WI38 (cell line): ENCODE measurements around the gene GJA5.

ENCODE experiments used
- H3K4me3 ChIP-seq: 2 replicates; pipeline ENCODE4 v1.5.1; 2011; ENCODE audit warnings: low read depth, mild to moderate bottlenecking, control low read depth, low read length
- TF ChIP-seq, protein P1 (sequence below): IDR thresholded peaks from 2 replicates; pipeline ENCODE4 v1.5.1; 2012; ENCODE audit warnings: low read depth, mild to moderate bottlenecking, control low read depth, low read length

GJA5 gene

DNA sequence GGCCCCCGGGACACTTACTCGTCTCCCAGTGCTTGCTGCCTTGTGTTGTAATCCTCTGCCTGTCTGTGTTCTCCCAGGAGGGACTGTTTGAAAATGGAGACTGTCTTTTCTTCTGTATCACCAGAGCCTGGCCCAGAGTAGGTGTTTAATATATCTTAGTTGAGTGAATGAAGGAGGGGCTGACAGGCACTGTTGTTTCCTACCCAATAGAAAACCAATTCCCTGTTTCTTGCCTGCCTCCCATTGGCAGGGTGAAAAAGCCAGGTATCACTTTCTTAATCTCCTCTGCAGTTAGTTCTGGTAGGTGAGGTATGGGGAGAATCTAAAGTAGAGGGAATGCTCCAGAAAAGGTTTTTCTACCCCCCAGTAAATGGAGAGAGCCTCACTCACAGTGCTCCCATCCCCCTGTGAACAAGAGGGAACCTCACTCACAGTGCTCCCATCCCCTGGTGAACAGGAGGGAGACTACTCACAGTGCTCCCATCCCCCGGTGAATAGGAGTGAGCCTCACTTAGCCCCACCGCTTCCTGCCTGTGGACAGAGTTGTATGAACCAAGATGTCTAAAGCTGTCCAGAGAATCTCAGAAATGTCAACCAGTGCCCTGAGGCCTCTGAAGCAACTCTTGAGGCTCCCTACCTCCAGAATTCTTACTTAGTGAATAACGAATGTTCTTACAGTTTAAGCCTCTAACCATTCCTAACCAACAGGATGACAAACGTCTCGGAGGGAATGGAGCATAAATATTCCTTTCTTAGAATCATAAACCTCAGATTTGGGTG lies at the start of gene GJA5:
Gene GJA5 (minus strand): TSS at position 122 of the 780 bp plus-strand sequence. CDS start 1,364 bp downstream, outside the sequence.
- no peak within 1 kb of the TSS for H3K4me3 ChIP-seq
- TF ChIP-seq, protein P1, sequence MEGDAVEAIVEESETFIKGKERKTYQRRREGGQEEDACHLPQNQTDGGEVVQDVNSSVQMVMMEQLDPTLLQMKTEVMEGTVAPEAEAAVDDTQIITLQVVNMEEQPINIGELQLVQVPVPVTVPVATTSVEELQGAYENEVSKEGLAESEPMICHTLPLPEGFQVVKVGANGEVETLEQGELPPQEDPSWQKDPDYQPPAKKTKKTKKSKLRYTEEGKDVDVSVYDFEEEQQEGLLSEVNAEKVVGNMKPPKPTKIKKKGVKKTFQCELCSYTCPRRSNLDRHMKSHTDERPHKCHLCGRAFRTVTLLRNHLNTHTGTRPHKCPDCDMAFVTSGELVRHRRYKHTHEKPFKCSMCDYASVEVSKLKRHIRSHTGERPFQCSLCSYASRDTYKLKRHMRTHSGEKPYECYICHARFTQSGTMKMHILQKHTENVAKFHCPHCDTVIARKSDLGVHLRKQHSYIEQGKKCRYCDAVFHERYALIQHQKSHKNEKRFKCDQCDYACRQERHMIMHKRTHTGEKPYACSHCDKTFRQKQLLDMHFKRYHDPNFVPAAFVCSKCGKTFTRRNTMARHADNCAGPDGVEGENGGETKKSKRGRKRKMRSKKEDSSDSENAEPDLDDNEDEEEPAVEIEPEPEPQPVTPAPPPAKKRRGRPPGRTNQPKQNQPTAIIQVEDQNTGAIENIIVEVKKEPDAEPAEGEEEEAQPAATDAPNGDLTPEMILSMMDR, result no peak

DNA sequence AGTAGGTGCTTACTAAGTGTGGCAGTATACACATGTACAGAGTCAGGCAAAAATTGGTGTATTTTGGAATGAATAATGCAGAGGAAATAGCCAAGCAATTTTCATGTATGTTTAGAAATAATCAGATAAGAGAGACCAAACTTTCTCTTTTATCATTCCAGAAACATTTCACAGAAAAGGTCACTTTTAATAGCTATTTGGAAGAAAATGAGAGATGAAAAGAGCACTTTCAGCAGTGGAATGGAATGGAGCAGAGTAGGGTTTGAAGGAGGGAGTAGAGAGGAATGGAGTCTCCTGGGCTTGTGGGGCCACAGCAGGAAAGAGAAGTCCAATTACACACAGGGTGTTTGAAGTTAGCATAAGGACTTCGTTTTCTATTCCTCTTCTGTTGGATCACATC lies 48.8 kb upstream of the GJA5 start:
- H3K4me3 ChIP-seq, result no peak overlapping the region
- TF ChIP-seq, protein P1, result no peak

DNA sequence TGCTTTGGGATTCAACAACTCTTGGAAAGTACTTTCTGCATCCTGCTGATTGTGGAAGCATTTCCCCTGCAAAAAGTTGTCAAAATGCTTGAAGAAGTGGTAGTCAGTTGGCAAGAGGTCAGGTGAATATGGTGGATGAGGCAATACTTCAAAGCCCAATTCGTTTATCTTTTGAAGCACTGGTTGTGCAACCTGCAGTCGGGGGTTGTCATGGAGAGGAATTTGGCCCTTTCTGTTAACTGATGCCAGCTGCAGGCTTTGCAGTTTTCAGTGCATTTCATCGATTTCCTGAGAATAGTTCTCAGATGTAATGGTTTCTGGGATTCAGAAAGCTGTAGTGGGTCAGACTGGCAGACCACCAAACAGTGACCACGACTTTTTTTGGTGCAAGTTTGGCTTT lies 47.6 kb upstream of the GJA5 start:
- TF ChIP-seq, protein P1, result no peak
- H3K4me3 ChIP-seq, result no peak overlapping the region

DNA sequence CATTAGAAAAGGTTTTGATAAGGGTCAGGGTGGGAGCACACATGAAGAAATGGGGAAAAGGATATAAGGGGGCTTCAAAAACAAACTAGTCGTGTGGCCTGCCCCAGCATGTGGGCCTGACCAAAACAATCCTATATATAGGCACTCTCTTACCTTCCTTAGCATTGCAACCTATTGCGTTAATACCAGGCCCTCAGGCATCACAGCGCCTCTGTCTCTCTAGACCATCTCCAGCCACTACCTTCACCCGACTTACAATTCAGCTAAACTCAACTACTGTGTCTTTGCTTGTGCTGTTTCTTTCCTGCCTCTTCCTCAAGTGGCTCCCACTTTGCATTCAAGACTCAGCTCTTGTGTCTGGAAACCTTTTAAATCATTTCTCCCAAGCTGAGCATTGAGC lies 47.0 kb upstream of the GJA5 start:
- TF ChIP-seq, protein P1, result no peak
- H3K4me3 ChIP-seq, result no peak overlapping the region

DNA sequence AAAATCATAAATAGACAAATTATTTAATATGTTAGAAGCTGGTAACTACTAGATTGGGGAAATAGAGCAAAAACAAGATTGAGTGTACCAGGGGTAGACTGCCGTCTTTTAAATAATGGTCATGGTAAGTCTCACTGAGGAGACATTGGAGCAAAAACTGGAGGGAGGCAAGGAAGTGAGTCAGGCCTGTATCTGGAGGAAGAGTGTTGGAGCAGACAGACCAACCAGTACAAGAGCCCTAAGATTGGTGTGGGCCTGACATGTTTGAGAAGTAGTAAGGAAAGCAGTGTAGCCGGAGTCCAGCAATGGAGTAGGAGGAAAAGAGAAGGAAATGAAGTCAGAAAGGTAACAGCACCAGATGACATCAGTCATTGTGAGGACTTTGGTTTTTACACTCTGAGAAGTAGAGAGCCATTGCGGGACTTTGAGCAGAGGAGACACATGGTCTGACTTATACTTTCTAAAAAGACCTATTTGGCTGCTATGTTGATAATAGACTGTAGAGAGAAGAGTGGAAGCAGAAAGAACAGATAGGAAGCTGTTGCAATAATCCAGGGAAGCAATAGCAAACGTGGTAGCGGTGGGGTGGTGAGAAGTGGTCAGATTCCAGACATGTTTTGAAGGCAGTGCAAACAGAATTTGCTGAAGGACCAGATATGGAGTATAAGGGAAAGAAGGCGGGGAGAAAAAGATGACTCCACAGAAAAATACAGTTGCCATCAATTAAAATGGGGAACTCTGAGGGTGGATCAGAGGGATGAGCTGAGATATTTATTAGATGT lies 44.7 kb upstream of the GJA5 start:
- H3K4me3 ChIP-seq, result no peak overlapping the region
- TF ChIP-seq, protein P1, result no peak

DNA sequence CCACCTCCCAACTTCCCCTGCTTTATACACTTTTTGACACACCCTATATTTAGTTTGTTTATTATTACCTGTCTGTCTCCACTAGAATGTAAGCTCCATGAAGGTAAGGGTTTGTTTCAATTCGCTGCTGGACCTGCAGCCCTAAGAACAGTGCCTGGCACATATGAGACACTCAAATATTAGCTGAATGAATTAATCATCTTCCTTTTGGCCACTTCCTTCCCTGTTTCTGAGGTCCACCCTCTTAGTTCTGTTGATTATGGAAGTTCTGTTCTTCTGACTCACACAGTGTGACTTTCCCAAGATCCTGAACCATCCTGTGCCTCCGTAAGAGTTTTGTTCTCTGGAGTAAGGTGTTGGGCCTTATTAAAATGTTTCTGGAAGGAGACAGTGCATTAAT lies 40.4 kb upstream of the GJA5 start:
- TF ChIP-seq, protein P1, result no peak
- H3K4me3 ChIP-seq, result no peak overlapping the region

DNA sequence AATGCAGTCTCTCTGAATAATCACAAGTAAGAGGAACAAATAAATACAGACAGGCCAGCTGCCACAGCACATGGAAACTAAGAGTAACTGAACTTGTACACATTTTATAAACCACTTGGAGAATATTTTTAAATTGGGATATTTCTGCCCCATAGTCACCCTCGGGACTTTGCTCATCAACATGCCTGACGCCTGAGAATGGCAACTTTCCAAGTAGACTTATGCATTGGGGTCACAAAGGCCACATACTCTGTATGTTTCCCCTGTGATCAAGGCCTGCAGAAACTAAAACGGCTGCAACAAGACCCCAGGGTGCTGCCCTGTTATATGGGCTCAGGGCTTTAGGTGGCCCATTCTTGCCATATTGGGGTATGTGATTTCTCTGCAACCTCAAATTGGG lies 38.3 kb upstream of the GJA5 start:
- H3K4me3 ChIP-seq, result no peak overlapping the region
- TF ChIP-seq, protein P1, result no peak
